GM19455 (cell line): ENCODE data around the gene TMEM106C.

Experiments used
- ATAC-seq: cut with Tn5 transposase; IDR thresholded peaks from one replicate; pipeline ENCODE4 v1.9.1; 2021; ENCODE audit not compliant: unreplicated experiment

TMEM106C gene

DNA sequence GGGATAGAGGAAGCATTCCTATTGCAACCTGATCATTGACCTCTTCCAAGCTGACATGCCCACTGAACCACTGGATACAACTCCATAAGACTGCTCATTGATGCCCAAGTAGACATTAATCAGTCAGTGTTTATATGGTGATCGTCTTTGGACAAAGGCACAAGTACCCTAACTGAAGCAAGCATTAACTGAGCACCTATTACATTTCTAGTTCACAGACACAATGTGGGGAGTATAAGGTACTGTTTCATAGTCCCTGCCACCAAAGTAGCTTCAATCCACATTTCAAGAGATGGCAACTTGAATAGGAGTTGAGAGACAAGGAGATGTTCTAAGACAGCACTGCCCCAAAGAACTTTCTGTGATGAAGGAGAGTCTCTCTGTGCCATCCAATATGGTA is 51.7 kb downstream of the TMEM106C start:
- no peak for ATAC-seq

DNA sequence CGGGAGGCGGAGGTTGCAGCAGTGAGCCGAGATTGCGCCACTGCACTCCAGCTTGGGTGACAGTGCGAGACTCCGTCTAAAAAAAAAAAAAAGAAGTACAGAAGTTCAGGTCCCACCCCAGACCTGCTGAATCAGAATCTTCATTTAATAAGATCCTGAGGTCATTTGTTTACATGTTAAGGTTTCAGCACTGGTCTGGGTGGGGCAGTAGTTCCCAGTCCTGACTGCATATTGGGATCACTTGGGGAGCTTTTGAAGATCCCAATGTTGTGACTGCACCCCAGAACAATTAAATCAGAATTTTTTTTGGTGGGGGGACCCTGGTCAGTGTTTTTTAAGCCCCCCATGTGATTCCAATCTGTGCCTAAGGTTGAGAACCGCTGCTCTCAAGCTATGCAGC is 52.6 kb downstream of the TMEM106C start:
- ATAC-seq = no peak

- ATAC-seq = no peak
Observed at GRCh38 chr12:48016373-48017020, 53.1 kb downstream of the TMEM106C start.

DNA sequence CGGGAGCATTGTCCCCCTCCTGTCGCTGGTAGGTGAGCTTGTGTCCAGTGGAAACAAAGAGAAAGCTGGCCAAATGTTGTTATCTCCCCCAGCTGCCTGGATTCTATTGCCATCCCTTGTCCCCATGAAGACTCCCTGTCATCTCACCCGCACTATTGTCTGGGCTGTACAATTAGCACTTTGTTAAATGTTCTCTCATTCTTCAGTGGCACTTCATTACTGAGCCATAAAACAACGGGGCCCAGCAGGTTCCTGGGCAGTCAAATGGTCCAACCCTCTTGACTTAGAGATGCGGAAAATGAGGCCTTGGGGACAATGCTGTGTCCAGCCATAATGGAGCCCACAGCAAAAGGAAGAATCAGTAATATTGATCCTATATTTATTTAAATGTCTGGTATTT is 54.1 kb downstream of the TMEM106C start:
- no peak for ATAC-seq

GRCh38 chr12:48017921-48018617 is 54.7 kb downstream of the TMEM106C start:
- ATAC-seq = no peak
